GM18867 (cell line): ENCODE measurements around the gene CCBE1.
"Not testable (repeated sequence)": the region's sequence is repeated elsewhere in the genome, so short reads cannot be mapped to it uniquely, and the experiment has no call there.

Experiments
- ATAC-seq: cut with Tn5 transposase; IDR thresholded peaks from one replicate; pipeline ENCODE4 v1.9.1; 2021; ENCODE audit warnings: mild to moderate bottlenecking, moderate library complexity; ENCODE audit not compliant: unreplicated experiment

The CCBE1 gene

DNA sequence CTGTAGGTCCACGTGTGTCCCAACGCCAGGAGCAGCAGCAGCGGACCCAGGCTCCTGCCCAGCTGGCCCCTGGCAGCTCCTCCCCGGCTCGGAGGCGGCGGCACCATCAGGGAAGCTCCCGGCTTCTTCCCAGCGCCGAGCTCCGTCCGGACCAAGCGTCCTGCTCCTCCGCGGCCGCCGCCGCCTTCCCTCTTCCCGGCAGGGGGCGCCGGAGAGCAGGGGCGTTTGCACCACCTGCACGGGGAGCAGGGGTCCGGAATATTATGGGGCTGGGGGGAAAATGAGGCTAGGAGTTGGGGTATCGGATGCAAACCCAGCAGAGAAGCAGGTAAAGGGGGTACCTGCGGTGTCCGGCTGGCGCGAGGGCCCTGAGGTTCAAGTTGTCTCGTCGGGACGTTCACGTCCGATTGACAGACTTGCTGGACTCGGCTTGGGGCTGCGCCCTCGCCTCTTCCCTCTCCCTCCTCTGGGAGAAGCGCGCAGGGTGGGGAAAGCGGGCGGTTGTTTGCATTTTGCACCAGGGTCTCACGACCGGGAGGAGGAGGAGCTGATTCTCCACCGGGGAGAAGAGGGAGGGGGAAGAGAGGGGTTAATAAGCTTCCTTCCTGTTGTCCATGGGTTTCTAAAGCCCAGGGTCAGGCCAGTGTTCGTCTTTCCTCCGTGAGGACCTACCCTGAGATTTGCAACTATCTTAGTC is at the start of gene CCBE1:
Gene CCBE1 (minus strand): TSS at position 188 of the 697 bp plus-strand sequence.
- no peak for ATAC-seq

- no peak for ATAC-seq
Measured at GRCh38 chr18:59744271-59744721, 47.1 kb upstream of the CCBE1 start.

DNA sequence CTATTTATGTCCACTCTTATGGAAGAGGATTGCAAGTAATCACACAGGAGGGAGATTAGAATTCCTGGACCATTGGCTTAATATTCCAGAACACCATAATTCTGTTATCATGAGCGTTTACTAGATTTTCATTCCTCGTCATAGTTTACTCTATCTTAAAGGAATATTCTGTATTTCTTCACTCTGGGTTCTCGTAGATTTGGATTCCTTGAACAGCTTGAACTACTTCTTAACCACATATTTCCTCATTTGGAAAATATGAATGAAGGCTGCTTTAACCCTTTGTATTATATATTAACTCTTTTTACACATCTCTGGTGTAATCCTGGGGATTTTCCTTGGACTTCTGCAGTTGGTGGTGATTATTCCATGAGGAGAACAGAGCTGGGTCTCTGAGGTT is 46.3 kb upstream of the CCBE1 start:
- ATAC-seq = no peak

DNA sequence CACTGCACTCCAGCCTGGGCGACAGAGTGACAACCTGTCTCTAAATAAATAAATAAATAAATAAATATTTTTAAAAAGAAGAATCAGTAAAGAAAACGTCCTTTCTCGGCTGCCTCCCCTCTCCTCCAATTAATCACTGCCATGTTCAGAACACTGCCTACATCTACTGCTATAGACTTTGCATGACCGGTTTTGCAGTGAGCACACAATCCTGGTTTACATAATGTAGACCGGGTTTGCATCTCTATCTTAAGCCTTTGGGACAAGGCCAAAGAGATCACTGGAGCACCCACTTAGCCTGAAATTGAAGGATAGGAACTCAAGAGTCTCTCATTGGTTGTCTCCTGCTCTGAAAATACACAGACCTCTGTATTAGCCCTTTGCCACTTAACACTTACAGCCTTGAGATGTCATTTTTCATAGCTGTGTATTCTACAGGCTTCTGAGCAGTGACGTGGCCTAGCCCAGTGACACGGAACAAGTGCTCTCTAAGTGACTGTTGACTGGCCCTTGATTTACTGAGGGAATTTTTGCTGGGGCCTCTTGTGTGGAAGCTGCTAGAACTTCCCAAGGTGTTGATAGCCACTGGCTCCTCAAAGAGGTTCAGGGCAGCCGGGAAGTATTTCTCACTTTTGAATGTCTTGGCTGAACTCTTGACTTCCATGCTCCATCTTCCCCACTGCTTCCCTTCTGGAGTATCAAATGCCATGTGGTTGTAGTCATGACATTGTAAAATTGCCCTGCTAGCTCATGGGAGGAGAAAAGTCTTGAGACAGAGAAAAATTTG is 45.3 kb upstream of the CCBE1 start:
- ATAC-seq = no peak

- no peak for ATAC-seq
Measured at GRCh38 chr18:59740141-59740540, 42.9 kb upstream of the CCBE1 start.

- no peak for ATAC-seq
Measured at GRCh38 chr18:59737776-59738300, 40.6 kb upstream of the CCBE1 start.

GRCh38 chr18:59737335-59737734 is 40.1 kb upstream of the CCBE1 start:
- ATAC-seq = not testable (repeated sequence)

GRCh38 chr18:59736061-59736460 is 38.8 kb upstream of the CCBE1 start:
- no peak for ATAC-seq

DNA sequence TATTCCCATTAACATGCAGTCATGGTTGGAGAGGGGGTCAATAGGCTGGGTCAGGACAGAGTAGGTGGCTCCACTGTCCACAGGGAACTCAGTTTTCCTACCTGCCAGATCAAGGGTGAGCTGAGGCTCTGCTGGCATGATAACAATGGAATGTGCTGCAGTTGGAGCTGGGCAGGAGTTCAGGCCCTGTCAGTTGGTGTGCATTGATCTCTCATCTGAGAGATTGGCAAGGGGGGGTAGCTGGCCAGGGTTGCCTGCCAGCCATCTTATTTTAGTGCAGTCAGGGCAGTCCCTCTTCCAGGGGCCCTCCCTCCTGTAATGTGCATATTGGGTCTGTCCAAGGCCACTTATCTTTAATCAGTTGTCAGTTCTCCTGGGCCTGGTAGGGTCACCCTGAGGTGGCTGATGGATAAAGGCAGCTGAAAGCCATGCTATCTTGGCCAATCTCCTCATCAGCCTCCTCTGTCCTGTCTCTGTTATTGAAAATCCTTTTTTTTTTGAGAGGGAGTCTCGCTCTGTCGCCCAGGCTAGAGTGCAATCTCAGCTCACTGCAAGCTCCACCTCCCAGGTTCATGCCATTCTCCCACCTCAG is 38.1 kb upstream of the CCBE1 start:
- ATAC-seq = no peak

DNA sequence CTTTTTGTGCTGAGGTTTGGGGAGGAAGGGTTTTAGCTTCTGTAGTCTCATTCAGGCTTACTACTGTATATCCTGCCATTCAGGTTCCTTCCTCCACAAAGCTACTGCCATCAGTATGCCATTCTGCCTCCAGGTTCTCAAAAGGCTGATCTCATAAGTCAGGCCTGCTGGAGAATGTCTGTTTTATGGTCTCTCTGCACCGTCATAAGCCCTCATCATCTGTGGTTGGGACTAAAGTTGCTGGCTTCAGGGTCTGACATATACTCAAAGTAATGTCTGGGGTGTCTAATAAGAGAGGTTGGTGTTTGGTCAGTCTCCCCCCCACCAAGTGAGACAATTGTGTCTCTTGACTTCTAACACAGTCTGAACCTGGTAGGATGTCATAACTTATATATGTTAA is 36.2 kb upstream of the CCBE1 start:
- no peak for ATAC-seq

GRCh38 chr18:59730896-59731295 is 33.7 kb upstream of the CCBE1 start:
- ATAC-seq = no peak

GRCh38 chr18:59729781-59730180 is 32.6 kb upstream of the CCBE1 start:
- ATAC-seq = no peak

- no peak for ATAC-seq
Measured at GRCh38 chr18:59728816-59729215, 31.6 kb upstream of the CCBE1 start.

DNA sequence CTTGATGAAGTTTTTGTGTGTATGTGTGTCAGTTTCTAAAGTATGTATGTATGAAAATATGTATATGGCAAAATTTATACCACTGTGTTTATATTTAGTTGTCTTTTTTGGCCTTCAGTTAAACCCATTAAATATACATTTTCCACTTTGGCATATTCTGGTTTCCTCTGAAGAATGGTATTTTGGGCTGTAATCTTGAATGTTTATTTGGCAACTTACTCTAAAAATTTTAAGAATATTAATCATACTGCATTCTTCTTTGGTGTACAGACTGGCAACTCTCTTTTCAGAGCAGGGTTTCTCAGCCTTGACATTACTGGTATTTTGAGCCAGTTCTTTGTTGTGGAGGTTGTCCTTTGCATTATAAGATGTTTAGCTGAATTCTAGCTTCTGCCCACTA is 27.9 kb upstream of the CCBE1 start:
- no peak for ATAC-seq

- no peak for ATAC-seq
Measured at GRCh38 chr18:59724103-59724502, 26.9 kb upstream of the CCBE1 start.

DNA sequence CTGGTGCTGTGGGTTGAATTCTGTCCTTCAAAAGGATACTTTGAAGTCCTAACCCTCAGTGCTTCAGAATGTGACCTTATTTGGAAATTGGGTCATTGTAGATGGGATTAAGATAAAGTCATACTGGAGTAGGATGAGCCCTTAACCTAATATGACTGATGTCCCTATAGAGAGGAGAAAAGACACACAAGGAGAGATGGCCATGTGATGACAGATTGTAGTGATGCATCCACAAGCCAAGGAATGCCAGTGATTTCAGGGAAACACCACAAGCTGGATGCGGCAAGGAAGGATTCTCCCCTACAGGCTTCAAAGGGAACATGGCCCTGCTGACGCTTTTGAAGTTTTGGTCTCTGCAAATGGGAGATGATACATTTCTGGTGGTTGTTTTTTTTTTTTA is 24.7 kb upstream of the CCBE1 start:
- ATAC-seq = no peak

GRCh38 chr18:59721211-59721610 is 24.0 kb upstream of the CCBE1 start:
- ATAC-seq = no peak

DNA sequence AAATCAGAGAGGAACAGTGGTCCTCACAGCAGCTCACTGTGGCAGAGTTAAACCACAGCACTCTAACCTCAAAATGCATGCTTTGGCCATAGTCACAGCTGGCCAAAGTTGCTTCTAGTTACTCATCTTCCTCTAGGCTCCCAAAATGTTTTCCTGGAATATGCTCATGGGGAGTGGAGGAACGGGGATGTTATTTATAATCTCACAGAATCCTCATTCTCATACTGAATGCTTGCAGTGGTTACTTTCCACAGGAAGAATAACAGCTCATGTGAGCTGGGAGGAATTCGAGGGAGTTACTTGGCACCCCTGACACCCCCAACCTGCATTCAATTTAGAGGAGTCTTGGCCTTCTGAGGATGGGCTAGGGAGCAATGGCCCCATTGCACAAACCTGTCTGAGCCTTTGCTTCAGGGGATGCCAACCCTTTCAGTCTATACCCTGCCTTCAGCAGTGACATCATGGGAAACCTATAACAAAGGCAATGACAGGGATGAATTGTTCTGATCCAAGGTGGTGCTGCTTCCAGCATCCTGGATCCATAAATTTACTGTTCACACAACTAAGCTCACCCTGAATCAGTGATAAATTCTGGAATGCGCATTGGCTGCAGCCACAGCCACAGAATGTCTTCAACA is 22.4 kb upstream of the CCBE1 start:
- no peak for ATAC-seq

DNA sequence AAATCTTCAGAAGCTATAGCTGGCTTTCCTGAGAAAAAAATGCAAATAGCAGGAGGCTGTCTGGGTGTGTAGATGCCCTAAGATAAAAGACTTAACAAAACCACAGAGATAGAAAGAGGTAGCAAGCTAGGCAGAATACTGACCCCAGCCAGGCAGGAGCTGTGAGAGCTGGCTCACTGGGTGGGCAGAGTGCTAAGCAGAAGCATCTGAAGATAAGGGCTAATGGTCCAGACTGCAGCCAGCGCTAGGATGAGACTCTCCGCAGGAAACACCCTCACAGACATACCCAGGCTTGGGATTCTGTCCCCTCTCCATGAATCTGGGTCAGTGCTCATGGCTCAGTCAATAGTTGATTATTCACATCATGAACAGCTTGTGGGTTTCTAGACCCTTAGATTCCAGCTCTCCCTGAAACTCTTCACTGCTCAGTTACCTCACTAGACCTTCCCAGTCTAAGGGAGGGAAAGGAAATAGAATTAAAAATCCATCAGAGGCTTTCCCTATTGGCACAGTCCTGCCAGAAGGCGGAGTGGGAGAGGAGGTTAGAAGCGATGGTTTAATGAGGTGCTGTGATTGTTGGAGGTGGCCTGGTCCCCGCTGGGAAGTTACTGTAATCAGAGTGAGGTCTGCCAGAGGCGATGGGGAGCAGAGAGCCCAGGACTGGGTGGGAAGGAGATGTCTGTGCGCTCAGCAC is 21.4 kb upstream of the CCBE1 start:
- ATAC-seq = no peak

- ATAC-seq = no peak
Measured at GRCh38 chr18:59718108-59718463, 20.9 kb upstream of the CCBE1 start.

DNA sequence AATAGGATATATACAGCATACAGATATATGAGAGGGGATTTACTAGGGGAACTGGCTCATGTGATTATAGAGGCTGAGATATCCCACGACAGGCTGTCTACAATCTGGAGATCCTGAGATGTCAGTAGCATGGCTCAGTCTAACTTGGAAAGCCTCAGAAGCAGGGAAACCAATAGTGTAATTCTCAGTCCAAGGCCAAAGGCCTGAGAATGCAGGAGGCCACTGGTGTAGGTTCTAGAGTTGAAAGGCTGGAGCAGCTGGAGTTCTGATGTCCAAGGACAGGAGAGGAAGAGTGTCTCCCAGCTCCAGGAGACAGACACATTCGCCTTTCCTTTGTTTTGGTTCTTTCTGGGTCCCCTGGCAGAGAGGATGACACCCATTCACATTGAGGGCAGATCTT is 20.1 kb upstream of the CCBE1 start:
- no peak for ATAC-seq
